ENCODE results near the gene AMH. TPM values are rescaled to one million over a fixed set of nuclear protein-coding genes. Genes with fewer than 3 reads are reported as not detected.
A peak's percentile ranks its signal among the peaks of the same experiment; 100 is the strongest.

Gene AMH
- total RNA-seq, 1 donor from 2014 or later, result 0.26 TPM

DNA sequence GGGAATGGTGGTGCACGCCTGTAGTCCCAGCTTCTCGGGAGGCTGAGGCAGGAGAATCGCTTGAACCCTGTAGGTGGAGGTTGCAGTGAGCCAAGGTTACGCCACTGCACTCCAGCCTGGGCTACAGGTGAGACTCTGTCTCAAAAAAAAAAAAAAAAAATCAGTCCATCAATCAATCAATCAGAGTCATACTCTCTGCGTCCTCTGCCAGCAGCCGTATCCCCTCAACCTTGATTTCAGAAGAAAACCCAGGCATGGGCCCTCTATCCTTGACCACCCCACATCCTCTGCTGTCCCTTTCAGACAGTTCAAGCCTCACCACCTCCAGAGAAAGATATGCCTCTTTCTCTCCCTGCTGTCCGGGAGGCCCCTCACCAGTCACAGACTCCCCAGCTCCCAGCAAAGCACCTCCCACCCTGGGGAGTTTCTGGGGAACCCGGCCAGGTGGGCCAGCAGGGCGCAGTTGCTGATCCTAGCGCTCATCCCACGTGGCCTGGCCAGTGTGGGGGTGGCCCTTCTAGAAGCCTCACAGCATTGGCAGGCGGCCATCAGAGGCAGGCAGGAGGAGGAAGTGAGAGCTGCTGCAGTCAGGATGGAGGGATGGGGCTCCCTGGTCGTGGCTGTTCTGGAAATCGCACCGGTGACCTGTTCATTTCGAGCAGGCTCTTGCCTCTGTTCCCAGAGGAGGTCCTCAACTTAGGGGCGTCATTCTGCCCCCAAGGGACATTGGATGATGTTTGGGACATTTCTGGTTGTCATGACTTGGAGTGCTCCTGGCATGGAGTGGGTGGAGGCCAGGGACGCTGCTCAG, 17.3 kb downstream of the AMH start:
- TF ChIP-seq CTCF (IDR thresholded peaks at IDR 0.05; ENCODE audit: insufficient read depth, low read length, severe bottlenecking), result no peak
- DNase-seq (ENCODE audit: low read depth), result peak; percentile 53
- no peaks in the 10 kb centered on the region for H3K36me3 ChIP-seq (ENCODE audit: control insufficient read depth, insufficient read depth, low read length)
- peak; percentile 64 for FAIRE-seq
- H3K27me3 ChIP-seq (ENCODE audit: control insufficient read depth, insufficient read depth, low read length), result no peaks in the 10 kb centered on the region
- no peak overlapping the region for H3K4me3 ChIP-seq (ENCODE audit: low read depth, low read length)

DNA sequence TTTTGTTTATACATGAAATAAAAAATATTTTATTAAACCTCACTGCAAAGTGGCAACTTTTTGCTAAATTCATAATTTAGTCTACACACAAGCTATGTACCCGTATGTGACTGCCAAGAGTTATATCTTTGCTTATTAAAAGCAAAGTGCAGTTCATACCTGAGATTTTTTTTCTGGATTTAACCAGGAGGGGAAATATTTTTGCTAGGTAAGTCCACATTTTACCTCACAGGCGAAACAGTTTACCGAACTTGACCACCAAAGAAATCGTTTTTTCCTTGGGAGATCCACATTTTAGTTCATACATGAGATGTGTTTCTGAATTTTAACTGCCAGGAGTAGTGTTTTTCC, 19.3 kb downstream of the AMH start:
- Histone ChIP-seq H3K36me3 (ENCODE audit: control insufficient read depth, insufficient read depth, low read length) (peaks cover 14% of the 10 kb centered on the region), H3K4me3 (ENCODE audit: low read depth, low read length) (no peak overlapping the region), H3K27me3 (ENCODE audit: control insufficient read depth, insufficient read depth, low read length) (no peaks in the 10 kb centered on the region)
- FAIRE-seq, result no peak
- TF ChIP-seq CTCF (IDR thresholded peaks at IDR 0.05; ENCODE audit: insufficient read depth, low read length, severe bottlenecking), result no peak
- DNase-seq (ENCODE audit: low read depth), result no peak

GRCh38 chr19:2268861-2269243, 19.7 kb downstream of the AMH start:
- no peak for DNase-seq (ENCODE audit: low read depth)
- Histone ChIP-seq H3K36me3 (ENCODE audit: control insufficient read depth, insufficient read depth, low read length) (peaks cover 15% of the 10 kb centered on the region), H3K4me3 (ENCODE audit: low read depth, low read length) (peak overlapping the region; percentile 99), H3K27me3 (ENCODE audit: control insufficient read depth, insufficient read depth, low read length) (no peaks in the 10 kb centered on the region)
- FAIRE-seq, result no peak
- TF ChIP-seq CTCF (IDR thresholded peaks at IDR 0.05; ENCODE audit: insufficient read depth, low read length, severe bottlenecking), result no peak

GRCh38 chr19:2269244-2270156, 20.4 kb downstream of the AMH start:
- FAIRE-seq, result no peak
- H3K4me3 ChIP-seq (ENCODE audit: low read depth, low read length), result peak overlapping the region; percentile 99
- peaks cover 15% of the 10 kb centered on the region for H3K36me3 ChIP-seq (ENCODE audit: control insufficient read depth, insufficient read depth, low read length)
- no peak for TF ChIP-seq CTCF (IDR thresholded peaks at IDR 0.05; ENCODE audit: insufficient read depth, low read length, severe bottlenecking)
- DNase-seq (ENCODE audit: low read depth), result peak; percentile 76
- no peaks in the 10 kb centered on the region for H3K27me3 ChIP-seq (ENCODE audit: control insufficient read depth, insufficient read depth, low read length)

DNA sequence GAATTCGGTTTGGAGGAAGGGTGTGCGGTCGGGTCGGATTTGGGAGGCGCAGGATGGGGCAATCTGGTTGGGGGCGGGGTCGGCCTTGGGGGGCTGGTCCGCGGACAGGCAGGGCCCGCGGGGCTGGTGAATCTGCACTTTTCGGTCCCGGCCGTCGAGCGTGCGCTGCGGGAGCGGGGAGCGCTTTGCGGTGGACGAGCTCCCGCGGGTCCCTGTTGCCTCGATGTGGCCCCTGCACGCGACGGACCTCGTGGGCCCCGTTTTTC, 21.0 kb downstream of the AMH start:
- no peak for FAIRE-seq
- TF ChIP-seq CTCF (IDR thresholded peaks at IDR 0.05; ENCODE audit: insufficient read depth, low read length, severe bottlenecking), result no peak
- no peaks in the 10 kb centered on the region for H3K27me3 ChIP-seq (ENCODE audit: control insufficient read depth, insufficient read depth, low read length)
- peaks cover 15% of the 10 kb centered on the region for H3K36me3 ChIP-seq (ENCODE audit: control insufficient read depth, insufficient read depth, low read length)
- peak overlapping the region; percentile 99 for H3K4me3 ChIP-seq (ENCODE audit: low read depth, low read length)
- DNase-seq (ENCODE audit: low read depth), result no peak

Data from bronchial epithelial cell (primary cell).